Neural crest cell (in vitro differentiated cells): ENCODE measurements around the gene BEST2. TPM values are rescaled to one million over a fixed set of nuclear protein-coding genes. Genes with fewer than 3 reads are reported as not detected.
A peak's percentile ranks its signal among the peaks of the same experiment; 100 is the strongest.

Source experiments
- DNase-seq: peaks from one replicate; pipeline ENCODE4 v3.0.0; 2021; ENCODE audit warnings: low read depth, mixed read lengths, low spot score
- H3K27ac Mint-ChIP-seq: one replicate; pipeline ENCODE4 v1.8.0; 2021; ENCODE audit warnings: mild to moderate bottlenecking, mixed read lengths; ENCODE audit not compliant: unreplicated experiment
- H3K27me3 Mint-ChIP-seq: 2 replicates; pipeline ENCODE4 v1.8.0; 2021; ENCODE audit warnings: low read depth, mild to moderate bottlenecking, mixed read lengths
- H3K36me3 Mint-ChIP-seq: 2 replicates; pipeline ENCODE4 v1.8.0; 2021; ENCODE audit warnings: low read depth, mild to moderate bottlenecking, mixed read lengths
- H3K4me1 Mint-ChIP-seq: 2 replicates; pipeline ENCODE4 v1.8.0; 2021; ENCODE audit warnings: mixed read lengths
- H3K4me3 Mint-ChIP-seq: one replicate; pipeline ENCODE4 v1.8.0; 2021; ENCODE audit warnings: mild to moderate bottlenecking, mixed read lengths
- H3K9me3 Mint-ChIP-seq: 2 replicates; pipeline ENCODE4 v1.8.0; 2021; ENCODE audit warnings: mixed read lengths
- CTCF ChIP-seq: fragments of 200-600 bp; sonication (generic); conservative IDR thresholded peaks from 2 replicates; pipeline ENCODE4 v1.5.0; 2021; ENCODE audit warnings: antibody characterized with exemption, mild to moderate bottlenecking
- total RNA-seq: library from RNA; stranded (reverse); gene quantifications from 2 replicates; pipeline ENCODE4 v1.2.1, GENCODE V29; 2021

The BEST2 gene
- total RNA-seq, 1 donor from 2014 or later: not detected

GRCh38 chr19:12757544-12758274 lies 6.1 kb downstream of the BEST2 start:
- Mint-ChIP-seq H3K27ac (peak overlapping the region; percentile 75), H3K27me3 (peaks cover 19% of the 10 kb centered on the region), H3K36me3 (peaks cover 4% of the 10 kb centered on the region), H3K4me1 (peaks cover 17% of the 10 kb centered on the region), H3K9me3 (peaks cover 4% of the 10 kb centered on the region), H3K4me3 (peak overlapping the region; percentile 67)
- TF ChIP-seq CTCF: peak; percentile 97
- DNase-seq: peak; percentile 87

GRCh38 chr19:12759686-12760085 lies 8.1 kb downstream of the BEST2 start:
- H3K4me1 Mint-ChIP-seq: peaks cover 17% of the 10 kb centered on the region
- no peak for TF ChIP-seq CTCF
- no peak overlapping the region for H3K4me3 Mint-ChIP-seq
- peaks cover 4% of the 10 kb centered on the region for H3K36me3 Mint-ChIP-seq
- peaks cover 4% of the 10 kb centered on the region for H3K9me3 Mint-ChIP-seq
- peak overlapping the region; percentile 47 for H3K27ac Mint-ChIP-seq
- no peak for DNase-seq
- peaks cover 7% of the 10 kb centered on the region for H3K27me3 Mint-ChIP-seq

GRCh38 chr19:12763100-12763499 lies 11.5 kb downstream of the BEST2 start:
- no peak overlapping the region for H3K27ac Mint-ChIP-seq
- H3K36me3 Mint-ChIP-seq: peaks cover 4% of the 10 kb centered on the region
- peaks cover 11% of the 10 kb centered on the region for H3K4me1 Mint-ChIP-seq
- H3K27me3 Mint-ChIP-seq: peaks cover 3% of the 10 kb centered on the region
- no peak overlapping the region for H3K4me3 Mint-ChIP-seq
- H3K9me3 Mint-ChIP-seq: peaks cover 4% of the 10 kb centered on the region
- no peak for TF ChIP-seq CTCF
- DNase-seq: no peak

- DNase-seq: no peak
- TF ChIP-seq CTCF: no peak
- peaks cover 3% of the 10 kb centered on the region for H3K27me3 Mint-ChIP-seq
- no peak overlapping the region for H3K27ac Mint-ChIP-seq
- peaks cover 4% of the 10 kb centered on the region for H3K36me3 Mint-ChIP-seq
- no peak overlapping the region for H3K4me3 Mint-ChIP-seq
- H3K9me3 Mint-ChIP-seq: peaks cover 4% of the 10 kb centered on the region
- H3K4me1 Mint-ChIP-seq: peaks cover 9% of the 10 kb centered on the region
Measured at GRCh38 chr19:12764698-12765097, 13.1 kb downstream of the BEST2 start.

GRCh38 chr19:12766051-12766521 lies 14.5 kb downstream of the BEST2 start:
- Mint-ChIP-seq H3K4me3 (peak overlapping the region; percentile 47), H3K36me3 (no peaks in the 10 kb centered on the region), H3K27ac (no peak overlapping the region), H3K9me3 (no peaks in the 10 kb centered on the region), H3K4me1 (peaks cover 4% of the 10 kb centered on the region), H3K27me3 (no peaks in the 10 kb centered on the region)
- TF ChIP-seq CTCF: peak; percentile 75
- DNase-seq: peak; percentile 73
